GM18508 (cell line): ENCODE results near the gene MYOCD.

Experiments used
- ATAC-seq: cut with Tn5 transposase; IDR thresholded peaks from one replicate; pipeline ENCODE4 v1.9.1; 2021; ENCODE audit warnings: moderate number of reproducible peaks; ENCODE audit not compliant: insufficient read depth, unreplicated experiment

The MYOCD gene

GRCh38 chr17:12642034-12642433 lies 23.7 kb upstream of the MYOCD start:
- ATAC-seq, result no peak

GRCh38 chr17:12643822-12644221 lies 21.9 kb upstream of the MYOCD start:
- ATAC-seq, result no peak

- no peak for ATAC-seq
Measured at GRCh38 chr17:12644623-12645022, 21.1 kb upstream of the MYOCD start.

DNA sequence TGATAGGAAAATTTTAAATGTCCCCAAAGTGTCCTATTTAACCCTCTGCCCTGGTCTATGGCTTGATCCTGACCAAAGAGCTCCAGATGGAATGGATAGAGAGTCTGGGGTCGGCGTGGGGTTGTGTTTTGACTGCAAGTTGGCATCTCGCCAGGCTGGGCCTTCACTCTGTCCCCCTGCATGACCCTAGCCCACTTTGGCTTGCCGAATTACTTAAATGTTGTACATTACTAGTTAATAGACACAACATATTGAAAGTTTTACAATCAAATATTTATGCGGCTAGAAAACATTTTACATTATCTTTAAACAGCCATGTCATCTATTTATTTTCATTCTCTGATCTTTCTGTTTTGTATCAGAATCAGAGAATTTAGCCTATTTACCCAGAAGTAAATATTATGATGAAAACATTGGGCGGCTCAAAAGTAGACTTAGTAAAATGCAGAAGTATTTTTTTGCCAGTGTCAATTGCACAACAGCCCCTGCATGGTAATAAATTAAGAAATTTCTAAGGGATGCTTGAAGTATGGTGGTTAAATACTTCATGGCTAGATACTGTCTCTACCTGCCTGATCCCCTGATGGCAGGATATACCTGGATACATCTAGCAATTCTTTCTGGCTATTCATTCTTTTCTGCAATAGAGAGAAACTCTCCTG lies 18.8 kb upstream of the MYOCD start:
- ATAC-seq, result no peak

DNA sequence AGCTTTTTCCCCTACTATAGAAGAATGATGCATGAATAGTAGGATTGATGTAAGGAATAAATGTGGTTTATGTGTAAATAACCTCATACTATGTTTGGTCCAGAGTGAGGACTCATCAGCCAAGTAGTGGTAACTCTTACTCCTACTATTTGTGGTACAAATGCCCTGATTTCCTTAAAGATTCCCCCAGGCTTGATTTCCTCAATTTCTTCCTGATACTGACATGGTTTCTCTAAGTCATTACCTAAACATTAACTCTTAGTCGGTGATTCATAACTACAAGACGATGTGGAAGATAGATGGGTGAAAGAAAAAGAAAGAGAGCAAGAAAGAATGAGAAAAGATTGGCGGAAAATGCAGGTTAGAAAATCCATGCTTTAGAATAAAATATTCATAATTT lies 17.2 kb upstream of the MYOCD start:
- ATAC-seq, result no peak

- ATAC-seq, result no peak
Measured at GRCh38 chr17:12655936-12656335, 9.8 kb upstream of the MYOCD start.

DNA sequence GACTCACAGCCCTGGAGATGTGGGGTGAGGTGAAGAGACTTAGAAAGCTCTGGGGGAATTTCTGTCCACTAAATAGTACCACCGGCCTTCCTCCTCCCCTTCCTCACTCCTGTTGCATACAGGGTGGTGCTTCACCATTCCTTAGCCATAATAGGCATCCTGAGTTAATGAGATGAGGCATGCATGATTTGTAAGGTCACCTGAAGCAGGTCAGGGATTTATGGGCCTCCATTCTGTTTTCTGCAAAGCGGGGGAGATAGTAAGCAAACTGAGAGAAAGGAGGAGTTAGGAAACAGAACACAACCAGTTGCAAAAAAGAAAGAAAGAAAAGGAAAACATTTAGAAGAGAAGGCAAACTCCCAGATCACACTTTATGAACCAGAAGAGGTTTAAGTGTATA lies 9.3 kb upstream of the MYOCD start:
- ATAC-seq, result no peak

DNA sequence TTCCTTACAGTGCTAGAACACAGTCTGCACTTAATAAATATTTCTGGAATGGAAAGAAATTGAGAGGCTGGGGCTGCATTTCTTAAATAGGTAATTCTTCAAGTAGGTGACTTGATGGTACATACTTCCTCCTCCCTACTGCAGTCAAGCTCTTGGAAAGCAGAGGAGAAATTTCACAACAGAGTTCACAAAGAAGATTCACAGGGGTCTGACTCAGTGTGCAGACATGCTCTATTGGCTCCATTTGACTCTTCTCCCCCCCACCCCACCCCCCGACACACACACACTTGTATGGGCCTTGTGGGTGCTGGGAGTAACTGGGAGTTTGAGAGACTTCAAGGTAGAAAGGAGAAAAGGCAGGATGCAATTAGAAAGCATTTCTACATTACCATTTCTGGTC lies 6.2 kb upstream of the MYOCD start:
- ATAC-seq, result no peak

DNA sequence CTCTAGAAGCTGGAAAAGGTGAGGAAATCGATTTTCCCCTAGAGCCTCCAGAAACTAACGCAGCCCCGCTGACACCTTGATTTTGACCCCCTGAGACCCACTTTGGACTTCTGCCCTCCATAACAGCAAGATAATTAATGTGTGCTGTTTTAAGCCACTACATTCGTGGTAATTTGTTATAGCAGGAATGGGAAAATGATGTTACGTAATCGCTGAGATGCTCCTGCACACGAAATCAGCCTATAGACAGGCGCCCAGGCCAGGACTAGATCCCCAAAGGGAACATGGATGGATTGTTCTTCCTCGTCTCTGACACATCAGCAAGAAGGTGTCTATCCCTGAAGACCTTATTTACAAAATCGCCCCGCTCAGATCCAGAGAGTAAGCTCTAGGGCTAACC lies 1.4 kb upstream of the MYOCD start:
- no peak for ATAC-seq

DNA sequence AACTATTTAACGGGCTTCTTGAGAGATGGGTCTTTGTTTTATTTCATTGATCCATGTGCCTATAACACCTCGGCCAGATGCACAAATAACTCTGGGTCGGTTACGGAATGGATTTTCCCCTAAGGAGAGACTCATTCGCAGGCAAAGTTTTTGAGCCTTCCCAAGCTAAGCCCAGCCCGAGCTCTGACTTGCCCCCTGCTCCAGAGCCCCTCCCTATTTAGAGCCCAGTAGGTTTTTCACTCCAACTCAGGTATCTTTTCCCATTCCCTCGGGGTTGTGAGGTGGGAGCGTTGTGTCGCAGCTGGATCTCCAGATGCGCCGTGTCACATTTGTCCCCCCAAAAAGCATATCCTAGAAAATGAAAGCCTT lies 812 bp upstream of the MYOCD start:
- no peak for ATAC-seq

- no peak for ATAC-seq
Measured at GRCh38 chr17:12666718-12667117, 1.0 kb downstream of the MYOCD start.

GRCh38 chr17:12667299-12667958 lies 1.7 kb downstream of the MYOCD start:
- no peak for ATAC-seq

DNA sequence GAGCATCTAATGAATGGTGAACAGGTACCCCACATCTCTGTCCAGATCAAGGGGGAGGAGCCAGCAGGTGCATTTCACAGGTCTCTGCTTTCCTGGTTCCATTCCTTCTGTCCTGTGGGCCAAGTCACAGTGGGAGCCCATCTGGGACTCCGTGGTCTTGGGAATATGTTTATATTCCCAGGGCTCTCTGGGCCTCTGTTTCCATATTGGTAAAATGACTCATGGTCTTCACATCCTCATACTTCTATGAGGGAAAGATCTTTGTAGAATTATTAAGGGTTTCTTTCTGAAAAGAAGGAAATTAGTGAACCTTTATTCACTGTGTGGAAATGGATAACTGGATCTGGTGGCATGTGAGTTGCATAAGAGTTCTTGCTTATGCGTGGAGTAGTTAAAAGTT lies 6.2 kb downstream of the MYOCD start:
- ATAC-seq, result no peak

DNA sequence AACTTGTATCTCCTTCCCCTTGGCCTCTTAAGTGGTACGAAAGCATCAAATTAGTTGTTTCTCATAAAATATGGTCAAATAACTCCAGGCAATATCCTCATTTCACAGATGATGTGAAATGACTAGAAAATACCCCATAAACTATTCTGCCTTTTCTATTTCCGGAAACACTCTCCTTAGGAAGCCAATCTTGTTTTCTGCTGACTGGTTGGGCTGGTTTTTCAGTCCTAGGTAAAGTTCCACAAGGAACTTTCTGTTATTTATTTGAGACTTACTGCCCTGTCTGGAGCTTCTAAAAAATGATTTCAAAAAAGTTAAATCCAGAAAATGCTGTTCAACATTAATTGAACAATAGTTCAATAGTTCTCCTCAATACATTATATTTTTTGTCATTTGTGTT lies 7.3 kb downstream of the MYOCD start:
- ATAC-seq, result no peak

DNA sequence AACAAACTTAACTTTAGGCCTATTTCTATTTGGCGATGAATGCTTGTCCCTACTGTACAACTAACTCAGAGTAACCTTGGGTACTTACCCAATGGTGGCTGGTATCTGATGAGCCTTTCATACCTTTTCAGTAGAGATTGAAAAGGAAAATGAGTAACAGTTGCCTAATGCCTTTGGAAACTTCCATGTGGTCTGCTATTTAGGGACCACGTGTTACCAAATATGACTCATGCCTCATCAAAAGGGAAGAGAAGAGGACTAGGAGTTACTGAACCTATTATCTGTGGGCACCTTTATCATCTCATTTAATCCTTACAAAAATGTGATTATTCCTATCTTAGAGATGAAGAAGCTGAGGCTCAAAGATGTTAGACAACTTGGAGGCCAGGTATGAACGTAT lies 8.1 kb downstream of the MYOCD start:
- ATAC-seq, result no peak

- no peak for ATAC-seq
Measured at GRCh38 chr17:12680407-12680897, 14.8 kb downstream of the MYOCD start.

GRCh38 chr17:12680993-12681392 lies 15.3 kb downstream of the MYOCD start:
- ATAC-seq, result no peak

DNA sequence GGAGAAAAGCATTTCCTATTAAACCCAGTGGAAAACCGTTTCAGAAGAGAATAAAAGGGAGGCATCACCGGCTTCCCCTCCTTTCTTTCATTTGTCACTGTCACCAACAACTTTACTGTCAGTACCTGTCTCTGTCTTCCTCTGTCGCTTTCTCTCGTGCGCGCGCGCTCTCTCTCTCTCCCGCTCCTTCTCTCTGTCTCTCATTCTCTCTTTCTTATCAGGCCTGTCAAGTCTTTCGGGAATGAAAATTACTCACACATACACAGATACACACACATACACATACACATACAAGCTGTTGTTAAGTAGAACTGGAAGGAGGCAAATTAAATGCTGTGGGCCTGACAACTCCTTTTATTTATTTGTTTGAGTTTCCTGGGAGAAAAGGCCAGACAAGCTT lies 17.6 kb downstream of the MYOCD start:
- ATAC-seq, result no peak

GRCh38 chr17:12686486-12686885 lies 20.8 kb downstream of the MYOCD start:
- no peak for ATAC-seq

DNA sequence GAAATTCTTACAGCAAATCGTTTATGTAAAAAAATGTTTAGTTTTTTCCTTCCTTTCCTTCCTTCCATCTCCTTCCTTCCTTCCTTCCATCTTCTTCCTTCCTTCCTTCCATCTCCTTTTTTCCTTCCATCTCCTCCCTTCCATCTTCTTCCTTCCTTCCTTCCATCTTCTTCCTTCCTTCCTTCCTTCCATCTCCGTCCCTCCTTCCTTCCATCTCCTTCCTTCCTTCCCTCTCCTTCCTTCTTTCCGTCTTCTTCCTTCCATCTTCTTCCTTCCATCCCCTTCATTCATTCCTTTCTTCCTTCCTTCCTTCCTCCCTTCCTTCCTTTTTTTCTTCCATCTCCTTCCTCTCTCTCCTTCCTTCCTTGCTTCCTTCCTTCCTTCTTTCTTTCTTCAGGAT lies 22.7 kb downstream of the MYOCD start:
- ATAC-seq, result no peak

- no peak for ATAC-seq
Measured at GRCh38 chr17:12691173-12691572, 25.5 kb downstream of the MYOCD start.

GRCh38 chr17:12693640-12694039 lies 27.9 kb downstream of the MYOCD start:
- ATAC-seq, result no peak
